GM18517 (cell line): ENCODE results near the gene EMID1.
"Not testable (repeated sequence)": the region's sequence is repeated elsewhere in the genome, so short reads cannot be mapped to it uniquely, and the experiment has no call there.

ENCODE experiments used
- ATAC-seq: cut with Tn5 transposase; IDR thresholded peaks from one replicate; pipeline ENCODE4 v1.9.1; 2021; ENCODE audit warnings: mild to moderate bottlenecking, moderate library complexity; ENCODE audit not compliant: unreplicated experiment

EMID1 gene

DNA sequence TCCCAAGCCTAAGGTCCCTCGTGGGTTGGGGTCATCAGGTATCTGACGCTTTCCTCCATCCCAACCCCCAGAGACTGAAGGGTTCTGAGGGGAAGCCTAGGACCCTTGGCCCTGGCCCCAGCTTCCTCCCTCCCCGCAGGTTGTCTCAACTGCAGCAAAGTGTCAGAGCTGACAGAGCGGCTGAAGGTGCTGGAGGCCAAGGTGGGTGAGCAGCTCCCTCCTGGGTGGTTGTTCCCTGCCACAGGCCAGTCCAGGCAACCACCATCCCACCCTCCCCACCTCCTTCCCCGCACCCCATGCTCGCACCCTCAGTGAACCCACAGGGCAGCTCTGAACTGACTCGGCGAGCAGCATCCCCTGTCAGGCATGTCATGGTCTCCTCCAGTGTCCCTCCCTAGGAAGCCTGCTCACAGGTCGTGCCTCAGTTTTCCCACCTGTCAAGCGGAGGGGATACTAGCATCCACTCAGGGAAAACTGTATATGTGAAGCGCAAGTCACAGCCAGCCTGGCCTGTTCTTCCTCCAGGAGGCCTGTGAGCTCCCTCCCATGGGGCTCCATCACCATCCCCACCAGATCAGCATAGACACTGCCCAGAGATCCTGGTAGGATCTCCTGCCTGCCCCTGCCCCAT lies 20.8 kb downstream of the EMID1 start:
- ATAC-seq: no peak

DNA sequence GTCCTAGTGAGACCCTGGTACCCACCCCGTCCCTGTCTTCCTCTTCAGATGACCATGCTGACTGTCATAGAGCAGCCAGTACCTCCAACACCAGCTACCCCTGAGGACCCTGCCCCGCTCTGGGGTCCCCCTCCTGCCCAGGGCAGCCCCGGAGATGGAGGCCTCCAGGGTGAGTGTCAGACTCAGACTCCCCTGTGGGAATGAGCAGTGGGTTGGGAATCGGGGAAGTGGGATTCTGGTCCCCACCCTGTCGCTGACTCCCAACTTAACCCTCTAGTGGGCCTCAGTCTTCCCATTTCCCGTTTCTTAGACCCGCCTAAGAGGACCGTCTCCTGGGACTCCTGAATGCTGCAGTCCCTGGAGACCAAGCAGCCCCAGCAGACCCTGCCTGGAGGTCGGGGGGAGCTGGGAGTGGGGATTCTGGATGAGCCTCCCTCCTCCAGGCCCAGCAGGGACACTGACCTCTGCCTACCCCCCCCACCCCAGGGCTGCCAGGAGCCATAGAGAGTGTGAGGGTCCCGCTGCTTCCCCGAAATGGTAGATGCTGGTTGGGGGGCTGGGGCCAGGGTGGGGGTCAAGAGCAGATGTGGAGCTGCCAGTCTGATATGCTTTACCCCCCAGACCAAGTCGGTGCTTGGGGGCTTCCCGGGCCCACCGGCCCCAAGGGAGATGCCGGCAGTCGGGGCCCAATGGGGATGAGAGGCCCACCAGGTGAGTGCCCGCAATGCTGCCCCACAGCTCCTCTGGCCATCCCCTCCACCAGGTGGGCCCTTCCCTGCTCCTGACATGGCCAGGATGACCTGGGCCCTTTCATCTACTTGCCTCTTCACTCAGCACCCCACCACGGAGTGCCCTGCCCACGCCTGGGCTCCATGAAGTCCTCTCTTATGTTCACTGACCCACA lies 25.5 kb downstream of the EMID1 start:
- no peak for ATAC-seq

DNA sequence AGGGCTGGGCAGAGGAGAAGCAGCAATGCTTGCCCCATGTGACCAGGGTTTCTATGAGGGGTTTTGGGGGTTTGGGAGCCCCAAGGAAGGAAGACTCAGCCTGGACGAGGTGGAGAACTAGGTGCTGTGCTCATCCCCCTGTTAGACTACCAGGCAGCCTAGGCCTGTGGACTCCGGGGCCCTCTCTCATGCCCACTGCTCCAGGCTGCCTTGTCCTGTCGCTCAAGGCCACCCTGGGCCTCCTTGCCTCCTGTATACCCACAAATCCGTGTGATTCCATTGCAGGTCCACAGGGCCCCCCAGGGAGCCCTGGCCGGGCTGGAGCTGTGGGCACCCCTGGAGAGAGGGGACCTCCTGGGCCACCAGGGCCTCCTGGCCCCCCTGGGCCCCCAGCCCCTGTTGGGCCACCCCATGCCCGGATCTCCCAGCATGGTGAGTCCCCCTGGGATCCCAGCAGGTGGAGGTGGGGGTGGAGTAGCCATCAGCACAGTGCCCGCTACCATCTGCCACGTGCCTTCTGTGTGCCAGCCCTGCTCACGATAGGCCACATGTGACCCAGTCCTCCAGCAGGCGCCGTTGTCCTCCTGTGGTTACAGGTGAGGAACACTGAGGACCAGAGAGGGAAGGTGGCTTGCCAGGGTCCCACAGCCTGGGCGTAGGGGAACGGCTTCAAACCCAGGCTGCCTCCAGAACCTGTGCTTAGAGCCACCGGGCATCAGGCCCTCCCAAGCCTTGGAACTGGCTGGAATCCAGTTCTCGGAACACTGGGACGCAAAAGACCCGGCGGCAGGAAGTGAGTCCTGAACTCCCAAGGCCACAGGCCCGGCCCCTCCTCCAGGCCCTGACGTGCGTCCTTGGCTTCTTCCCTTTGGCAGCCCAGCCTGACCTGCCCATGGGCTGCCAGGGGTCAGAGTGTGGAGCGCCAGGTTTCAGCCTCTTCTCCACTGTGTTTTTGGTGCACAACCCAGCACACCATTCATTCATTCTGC lies 26.6 kb downstream of the EMID1 start:
- no peak for ATAC-seq

DNA sequence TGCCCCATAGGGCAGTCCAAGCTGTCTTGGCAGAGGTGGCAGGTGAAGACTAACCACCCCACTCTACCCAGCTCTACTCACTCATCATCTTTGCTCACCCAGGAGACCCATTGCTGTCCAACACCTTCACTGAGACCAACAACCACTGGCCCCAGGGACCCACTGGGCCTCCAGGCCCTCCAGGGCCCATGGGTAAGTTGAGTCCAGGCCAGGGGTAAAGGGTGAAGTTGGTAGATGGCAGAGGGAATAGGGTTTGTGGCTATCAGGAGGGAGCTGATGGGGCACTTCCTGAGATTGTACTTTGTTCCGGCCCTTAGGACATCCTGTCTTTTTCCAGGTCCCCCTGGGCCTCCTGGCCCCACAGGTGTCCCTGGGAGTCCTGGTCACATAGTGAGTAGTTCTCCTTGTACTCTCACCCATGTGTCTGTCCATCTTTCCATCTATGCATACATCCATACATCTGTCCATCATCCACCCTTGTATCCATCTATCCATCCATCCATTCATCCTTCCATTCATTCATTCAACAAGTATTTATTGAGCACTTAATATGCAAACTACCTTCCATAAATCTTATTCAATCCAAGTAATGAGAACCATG lies 27.7 kb downstream of the EMID1 start:
- ATAC-seq: no peak

DNA sequence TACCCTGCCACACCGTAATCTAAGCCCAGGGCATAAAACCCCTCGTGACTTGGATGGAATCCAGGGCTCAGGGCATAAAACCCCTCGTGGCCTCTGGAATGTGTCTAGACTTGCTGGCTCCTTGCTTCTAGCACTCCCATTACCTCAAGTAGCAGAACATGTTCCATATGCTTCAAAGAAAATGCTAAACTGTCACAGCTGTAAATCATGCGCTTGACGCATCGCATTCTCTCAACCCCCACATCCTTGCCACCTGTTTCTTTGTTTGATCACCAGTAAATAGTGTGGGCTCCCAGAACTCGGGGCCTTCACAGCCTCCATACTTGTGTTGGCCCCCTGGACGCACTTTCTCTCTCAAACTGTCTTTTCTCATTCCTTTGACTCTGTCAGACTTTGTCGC lies 34.8 kb downstream of the EMID1 start:
- ATAC-seq: not testable (repeated sequence)

DNA sequence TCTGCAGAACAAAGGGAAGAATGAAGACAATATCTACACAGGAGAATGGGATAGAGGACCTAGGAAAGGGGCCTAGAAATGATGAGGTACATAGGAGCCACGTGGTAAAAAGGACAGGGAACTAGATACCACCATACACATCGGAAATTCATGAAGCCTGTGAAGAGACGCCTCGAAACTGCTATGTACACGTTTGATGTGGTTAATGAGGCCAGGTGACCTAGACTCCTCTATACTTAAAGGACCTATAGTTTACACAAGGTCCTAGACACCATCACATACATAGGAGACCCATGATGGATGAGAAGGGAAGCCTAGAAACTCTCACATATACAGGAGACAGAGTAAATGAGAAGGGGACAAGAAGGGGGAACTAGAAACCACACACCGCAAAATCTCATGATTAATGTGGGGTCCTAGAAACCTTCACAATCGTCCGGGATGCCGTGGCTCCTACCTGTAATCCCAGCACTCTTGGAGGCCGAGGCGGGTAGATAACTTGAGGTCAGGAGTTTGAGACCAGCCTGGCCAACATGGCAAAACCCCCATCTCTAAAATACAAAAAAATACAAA lies 38.3 kb downstream of the EMID1 start:
- no peak for ATAC-seq

DNA sequence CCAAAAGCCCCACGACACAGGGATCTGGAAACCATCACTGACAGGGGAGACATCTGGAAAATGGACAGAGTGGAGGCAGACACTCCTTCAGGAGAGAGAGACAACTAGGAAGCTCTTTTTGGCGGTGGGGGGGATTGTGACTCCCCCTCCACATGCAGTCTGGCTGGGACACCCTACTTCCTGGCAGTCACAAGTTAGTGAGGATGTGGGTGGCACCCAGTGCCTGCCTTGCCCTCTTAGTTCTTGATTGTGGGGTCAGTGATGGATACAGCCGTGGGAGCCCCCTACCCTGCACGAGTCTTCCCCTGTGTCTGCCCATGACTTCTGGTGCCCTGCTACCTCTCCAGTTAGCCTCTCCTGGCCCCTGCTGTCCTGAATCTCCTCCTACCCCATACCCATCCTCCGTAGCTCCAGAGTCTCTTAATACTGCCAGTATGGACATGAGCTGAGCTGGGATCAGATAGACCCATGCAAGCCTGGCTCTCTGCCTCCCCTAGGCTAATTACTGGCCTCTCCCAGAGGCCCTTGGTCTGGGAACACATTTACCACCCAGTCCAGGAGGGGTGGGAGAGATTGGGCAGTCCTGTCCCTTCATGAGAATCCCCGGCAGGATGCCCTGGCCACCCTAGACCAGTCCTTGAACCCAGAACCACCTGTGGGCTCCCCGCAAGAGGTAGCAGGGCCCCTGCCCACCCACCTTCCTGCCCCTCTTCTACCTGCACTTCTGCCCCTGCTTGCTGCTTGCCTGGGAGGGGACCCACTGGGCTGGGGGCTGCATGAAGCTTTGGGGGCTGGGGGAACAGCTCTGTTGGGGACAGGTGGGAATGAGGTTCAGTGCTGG lies 39.3 kb downstream of the EMID1 start:
- ATAC-seq: no peak

DNA sequence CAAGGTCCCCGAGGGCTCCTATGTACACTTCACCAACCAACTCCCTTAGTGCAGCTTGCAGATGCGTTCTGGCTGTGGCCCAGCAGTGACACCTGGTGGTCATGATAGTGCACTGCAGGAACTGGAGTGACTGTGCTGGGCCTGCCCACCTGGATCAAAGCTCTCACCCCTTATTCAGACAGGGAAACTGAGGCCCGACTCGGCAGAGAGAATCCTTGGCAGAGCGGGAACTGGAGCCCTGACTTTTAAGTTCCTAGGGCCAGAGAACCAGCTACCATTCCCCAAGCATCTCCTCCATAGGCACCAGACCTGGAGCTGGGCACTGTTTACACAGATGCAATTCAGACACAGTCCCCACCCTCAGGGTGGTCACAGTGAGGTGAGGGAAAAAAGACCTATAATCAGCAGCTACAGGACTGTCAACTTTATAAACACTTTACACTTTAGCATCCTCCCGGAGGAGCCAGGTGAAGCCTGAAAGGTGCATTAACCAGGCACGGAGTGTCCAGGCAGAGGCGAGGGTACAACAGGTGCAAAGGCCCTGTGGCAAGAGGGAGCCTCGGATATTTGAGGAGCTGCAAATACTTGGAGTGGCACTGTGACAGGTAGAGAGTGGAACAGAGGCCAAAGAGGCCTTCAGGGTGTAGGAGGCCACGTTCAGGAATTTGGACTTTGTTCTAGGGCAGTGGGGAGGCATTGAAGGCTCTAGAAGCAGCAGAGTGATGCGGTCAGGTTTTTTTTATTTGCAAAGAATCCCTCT lies 40.1 kb downstream of the EMID1 start:
- ATAC-seq: no peak

DNA sequence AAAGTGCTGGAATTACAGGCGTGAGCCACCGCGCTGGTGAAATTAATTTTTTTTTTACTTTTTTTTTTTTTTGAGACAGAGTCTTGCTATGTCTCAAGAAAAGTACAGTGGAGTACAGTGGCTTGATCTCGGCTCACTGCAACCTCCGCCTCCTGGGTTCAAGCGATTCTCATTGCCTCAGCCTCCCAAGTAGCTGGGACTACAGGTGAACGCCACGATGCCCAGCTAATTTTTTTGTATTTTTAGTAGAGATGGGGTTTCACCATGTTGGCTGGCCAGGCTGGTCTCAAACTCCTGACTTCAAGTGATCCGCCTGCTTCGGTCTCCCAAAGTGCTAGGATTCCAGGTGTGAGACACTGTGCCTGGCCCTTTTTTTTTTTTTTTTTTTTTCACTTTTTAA lies 42.2 kb downstream of the EMID1 start:
- not testable (repeated sequence) for ATAC-seq

DNA sequence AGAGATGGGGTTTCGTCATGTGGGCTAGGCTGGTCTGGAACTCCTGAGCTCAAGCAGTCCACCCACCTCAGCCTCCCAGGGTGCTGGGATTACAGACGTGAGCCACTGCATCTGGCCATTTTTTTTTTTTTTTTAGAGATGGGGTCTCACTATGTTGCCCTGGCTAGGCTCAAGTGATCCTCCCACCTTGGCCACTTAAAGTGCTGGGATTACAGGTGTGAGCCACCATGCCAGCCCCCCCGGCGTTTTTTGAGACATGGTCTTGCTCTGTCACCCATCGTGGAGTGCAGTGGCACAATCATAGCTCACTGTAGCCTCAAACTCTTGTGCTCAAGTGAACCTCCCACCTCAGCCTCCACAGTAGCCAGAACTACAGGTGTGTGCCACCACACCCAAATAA lies 45.6 kb downstream of the EMID1 start:
- no peak for ATAC-seq

DNA sequence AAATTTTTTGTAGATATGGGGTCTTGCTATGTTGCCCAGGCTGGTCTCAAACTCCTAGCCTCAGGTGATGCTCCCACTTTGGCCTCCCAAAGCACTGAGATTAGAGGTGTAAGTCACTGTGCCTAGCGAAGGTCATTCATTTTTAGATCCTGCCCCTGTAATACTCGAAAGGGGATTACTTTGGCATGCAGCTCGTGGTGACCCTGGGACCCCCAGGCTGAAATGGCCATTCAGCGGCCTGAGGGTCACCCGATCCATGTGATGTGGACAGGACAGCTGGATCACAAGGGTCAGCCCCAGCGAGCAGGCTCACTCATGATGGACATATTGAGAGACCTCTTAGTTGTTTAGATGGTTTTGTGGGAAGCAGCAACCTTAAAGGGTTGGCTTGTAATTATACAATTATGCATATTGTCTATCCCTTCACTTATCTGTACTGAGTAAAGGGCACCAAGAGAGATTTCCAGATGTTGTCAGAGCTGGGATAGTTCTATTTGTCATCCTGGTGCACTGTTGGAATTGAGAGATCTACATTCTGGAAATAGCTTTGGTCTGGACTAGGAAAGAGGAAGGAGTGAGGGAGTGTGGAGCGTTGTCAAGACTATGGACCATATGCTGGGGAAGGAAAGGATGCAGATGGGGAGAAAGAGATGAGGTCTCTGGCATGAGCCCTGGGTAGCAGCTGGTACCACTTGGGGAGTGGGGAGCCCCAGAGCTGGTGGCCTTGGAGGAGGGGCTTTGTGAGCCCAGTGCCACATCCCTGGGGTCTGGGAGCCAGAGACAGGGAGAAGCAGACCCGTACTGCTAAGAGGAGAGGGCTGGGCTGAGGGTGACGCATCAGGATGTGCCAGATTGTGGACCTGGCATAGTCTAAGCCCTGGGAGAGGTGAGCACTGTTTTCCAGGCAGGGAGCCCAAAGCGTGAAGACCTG lies 46.5 kb downstream of the EMID1 start:
- no peak for ATAC-seq

DNA sequence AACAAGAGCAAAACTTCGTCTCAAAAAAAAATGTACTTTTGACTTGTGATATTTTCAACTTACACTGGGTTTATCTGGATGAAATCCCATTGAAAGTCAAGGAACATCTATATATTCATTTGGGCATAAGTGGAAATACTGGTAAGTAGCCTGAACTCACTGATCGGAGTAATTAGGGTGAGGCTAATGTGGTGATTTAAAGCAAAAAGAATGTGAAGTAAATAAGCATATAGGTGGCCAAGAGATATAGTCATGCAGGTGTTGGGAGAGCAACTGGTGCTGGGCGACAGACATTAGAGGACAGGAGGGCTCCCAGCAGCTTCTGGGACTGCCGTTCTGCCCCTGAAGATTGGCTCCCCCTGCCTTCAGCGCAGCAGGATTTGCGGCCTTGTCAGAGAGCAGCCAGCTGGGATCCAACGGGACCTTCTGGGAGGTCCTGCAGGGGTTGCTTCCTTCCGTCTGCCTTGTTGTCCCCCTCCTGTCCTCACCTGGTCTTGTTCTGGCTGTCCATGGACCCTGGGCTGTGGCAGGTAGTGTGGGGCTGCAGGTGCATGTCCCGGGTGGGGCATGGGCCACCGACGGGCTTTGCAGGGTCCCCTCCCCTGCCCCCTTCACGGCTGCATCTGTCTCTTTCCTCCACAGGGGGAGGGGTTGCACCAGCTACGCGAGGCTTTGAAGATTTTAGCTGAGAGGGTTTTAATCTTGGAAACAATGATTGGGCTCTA lies 48.0 kb downstream of the EMID1 start:
- ATAC-seq: no peak

DNA sequence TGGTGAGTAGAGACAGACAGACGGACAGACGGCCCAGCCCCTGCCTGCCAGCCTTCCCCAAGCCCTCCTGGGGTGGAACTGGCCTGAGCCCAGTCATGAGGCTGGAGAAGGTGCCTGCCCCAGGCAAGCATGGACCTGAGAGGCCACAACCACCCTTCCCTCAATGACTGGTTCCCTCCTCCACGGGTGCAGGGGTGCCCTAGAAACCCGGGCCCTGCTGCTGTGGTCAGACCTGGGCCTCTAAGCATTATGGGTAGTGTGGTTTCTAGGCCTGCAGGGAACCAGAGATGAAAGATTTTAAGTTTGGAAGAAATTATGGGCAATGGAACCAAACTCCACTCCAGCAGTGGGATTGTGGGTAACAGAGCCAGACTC lies 48.6 kb downstream of the EMID1 start:
- no peak for ATAC-seq

DNA sequence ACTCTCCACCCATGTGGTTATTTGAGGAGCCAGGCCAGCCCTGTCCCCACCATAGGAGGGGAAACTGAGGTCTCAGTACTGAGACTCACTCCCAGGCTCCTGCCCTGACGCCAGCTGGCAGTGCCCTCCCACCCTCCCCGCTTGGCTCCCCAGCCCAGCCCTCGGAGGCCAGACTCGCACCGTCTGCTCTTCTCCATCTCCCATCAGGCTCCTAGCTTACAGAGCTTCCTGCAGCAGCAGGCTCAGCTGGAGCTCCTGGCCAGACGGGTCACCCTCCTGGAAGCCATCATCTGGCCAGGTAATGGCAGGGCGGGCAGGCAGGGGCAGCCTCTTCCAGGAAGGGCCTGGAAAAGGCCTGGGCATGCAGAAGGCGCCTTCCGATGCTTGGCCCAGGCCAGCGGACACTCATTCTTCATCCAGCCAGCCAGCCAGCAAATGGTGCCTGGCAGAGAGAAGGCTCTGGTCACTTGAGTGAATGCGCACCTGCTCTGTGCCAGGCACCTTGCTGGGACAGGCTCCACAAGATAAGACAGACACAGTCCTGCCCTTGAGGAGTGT lies 49.4 kb downstream of the EMID1 start:
- ATAC-seq: no peak

DNA sequence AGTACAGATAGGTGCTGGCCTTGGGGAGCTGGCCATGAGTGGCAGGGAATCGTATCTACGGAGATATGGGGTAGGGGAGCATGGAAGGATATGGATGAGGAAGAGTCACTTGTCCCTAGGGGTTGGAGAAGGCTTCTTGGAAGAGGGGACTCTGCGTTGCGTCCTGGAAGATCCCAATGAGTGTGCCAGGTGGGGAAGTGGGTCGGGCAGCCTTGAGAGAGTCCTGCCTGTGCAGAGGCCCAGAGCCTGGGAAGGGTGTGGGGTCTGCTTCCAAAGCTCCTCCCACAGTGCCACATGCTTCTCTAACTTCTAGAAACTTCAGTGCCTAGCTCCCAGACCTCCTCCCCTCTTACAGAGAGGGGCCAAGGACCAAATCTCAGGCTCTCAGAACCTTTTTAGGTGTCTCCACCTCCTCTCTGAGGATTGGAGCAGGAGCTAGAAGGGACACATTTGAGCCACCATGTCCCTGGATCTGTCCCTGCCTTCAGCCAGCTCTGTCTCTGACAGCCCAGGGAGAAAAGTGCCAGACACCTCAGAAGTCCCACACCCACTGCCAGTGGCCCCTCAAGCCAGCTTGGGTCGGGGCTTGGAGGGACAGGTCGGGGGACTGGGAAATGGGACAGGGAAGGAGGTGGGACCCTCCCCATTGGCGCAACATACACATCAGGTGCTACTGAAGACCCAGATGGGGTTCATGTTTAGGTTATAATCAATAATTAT lies 51.1 kb downstream of the EMID1 start:
- ATAC-seq: no peak

DNA sequence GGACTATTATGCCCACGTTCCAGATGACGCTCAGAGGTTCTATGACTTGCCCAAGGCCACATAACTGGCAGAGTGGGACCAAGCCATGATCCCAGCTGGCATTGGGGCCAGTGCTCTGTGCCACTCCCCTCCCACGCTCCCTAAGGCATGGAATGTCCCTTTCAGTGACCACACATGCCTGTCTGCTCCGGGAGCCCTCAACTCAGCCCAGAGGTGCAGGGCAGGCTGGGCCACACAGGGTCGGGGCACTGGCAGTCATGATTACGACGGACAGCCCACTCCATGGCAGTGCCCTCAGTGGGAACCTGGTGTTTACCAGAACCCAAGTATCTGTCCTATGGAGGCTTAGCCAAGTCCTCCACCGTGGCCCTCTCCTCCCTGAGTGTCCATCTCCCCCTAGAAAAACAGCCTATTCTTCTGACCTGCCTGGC lies 52.1 kb downstream of the EMID1 start:
- ATAC-seq: no peak
